ENCODE measurements around the gene RBMS1.

RBMS1 gene

GRCh38 chr2:160268151-160268781 lies 225.3 kb downstream of the RBMS1 start:
- DNase-seq = no peak

- no peak for DNase-seq
Measured at GRCh38 chr2:160267692-160268091, 225.9 kb downstream of the RBMS1 start.

GRCh38 chr2:160267022-160267421 lies 226.6 kb downstream of the RBMS1 start:
- DNase-seq = no peak

GRCh38 chr2:160266037-160266551 lies 227.5 kb downstream of the RBMS1 start:
- no peak for DNase-seq

- DNase-seq = no peak
Measured at GRCh38 chr2:160264308-160264707, 229.3 kb downstream of the RBMS1 start.

GRCh38 chr2:160261732-160262131 lies 231.9 kb downstream of the RBMS1 start:
- DNase-seq = no peak

- no peak for DNase-seq
Measured at GRCh38 chr2:160258492-160258805, 235.2 kb downstream of the RBMS1 start.

GRCh38 chr2:160257743-160258491 lies 235.7 kb downstream of the RBMS1 start:
- no peak for DNase-seq

- DNase-seq = no peak
Measured at GRCh38 chr2:160257041-160257742, 236.4 kb downstream of the RBMS1 start.

GRCh38 chr2:160256507-160256906 lies 237.1 kb downstream of the RBMS1 start:
- DNase-seq = no peak

GRCh38 chr2:160255408-160255807 lies 238.2 kb downstream of the RBMS1 start:
- DNase-seq = no peak

- DNase-seq = no peak
Measured at GRCh38 chr2:160254189-160254762, 239.3 kb downstream of the RBMS1 start.

GRCh38 chr2:160253440-160254188 lies 240.0 kb downstream of the RBMS1 start:
- DNase-seq = no peak

GRCh38 chr2:160252900-160253299 lies 240.7 kb downstream of the RBMS1 start:
- no peak for DNase-seq

GRCh38 chr2:160252278-160252887 lies 241.2 kb downstream of the RBMS1 start:
- DNase-seq = no peak

- no peak for DNase-seq
Measured at GRCh38 chr2:160251569-160251968, 242.0 kb downstream of the RBMS1 start.

GRCh38 chr2:160249876-160250275 lies 243.7 kb downstream of the RBMS1 start:
- no peak for DNase-seq

GRCh38 chr2:160247296-160248035 lies 246.1 kb downstream of the RBMS1 start:
- no peak for DNase-seq

- DNase-seq = no peak
Measured at GRCh38 chr2:160246356-160246755, 247.3 kb downstream of the RBMS1 start.

GRCh38 chr2:160245614-160246155 lies 247.9 kb downstream of the RBMS1 start:
- DNase-seq = no peak

GRCh38 chr2:160242893-160243564 lies 250.6 kb downstream of the RBMS1 start:
- DNase-seq = no peak
